GM19193 (cell line): ENCODE results near the gene PLSCR1.

Experiments used
- POLR2A ChIP-seq: IDR thresholded peaks from 4 replicates; pipeline ENCODE4 v1.6.1; 2011; ENCODE audit not compliant: insufficient read depth, insufficient read length; ENCODE audit errors: extremely low read depth

Gene PLSCR1

DNA sequence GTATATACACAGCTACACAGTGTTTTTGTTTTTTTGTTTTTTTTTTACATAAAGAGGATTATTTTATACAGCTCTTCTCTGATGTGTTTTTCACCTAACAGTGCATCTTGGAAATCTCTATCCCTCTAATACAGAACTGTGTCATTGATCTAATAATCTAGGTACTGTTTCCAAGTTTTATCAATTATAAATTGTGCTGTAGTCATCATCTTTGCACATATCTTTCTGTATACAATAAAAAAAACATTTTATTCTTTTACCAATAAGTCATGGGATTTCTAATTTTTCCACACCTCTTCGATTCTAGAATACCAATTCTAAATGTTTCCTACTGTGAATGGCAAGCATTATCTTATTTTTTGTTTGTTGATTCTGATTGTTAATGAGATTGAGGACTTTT lies 73.4 kb downstream of the PLSCR1 start:
- no peak for TF ChIP-seq POLR2A

DNA sequence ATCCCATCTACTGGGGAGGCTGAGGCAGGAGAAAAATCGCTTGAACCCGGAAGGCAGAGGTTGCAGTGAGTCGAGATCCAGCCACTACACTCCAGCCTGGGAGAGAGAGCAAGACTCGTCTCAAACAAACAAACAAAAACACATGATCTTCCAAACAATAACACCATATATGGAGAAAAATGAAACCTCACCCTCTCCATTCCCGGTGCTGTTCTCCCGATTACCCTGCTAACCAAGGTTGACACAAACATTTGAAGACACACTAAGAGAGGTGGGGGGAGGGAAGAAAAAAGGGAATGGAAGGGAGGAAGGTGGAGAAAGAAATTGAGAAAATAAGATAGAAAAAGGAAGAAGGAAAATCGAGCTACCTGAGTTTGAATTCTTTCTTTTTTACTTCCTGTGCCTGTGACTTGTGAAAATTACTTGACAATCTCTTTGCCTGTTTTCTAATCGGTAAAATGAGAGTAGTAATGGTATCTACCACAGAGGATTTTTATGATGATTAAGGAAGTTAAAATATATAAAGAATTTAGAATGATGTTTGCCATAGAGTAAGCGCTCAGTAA lies 73.9 kb downstream of the PLSCR1 start:
- no peak for TF ChIP-seq POLR2A

GRCh38 chr3:146469150-146470017 lies 75.0 kb downstream of the PLSCR1 start, which contains the start of gene PLSCR2:
Gene PLSCR2 (minus strand): TSS chr3:146469561. CDS start chr3:146459904, 9,657 bp downstream.
- TF ChIP-seq POLR2A, result peak; percentile 58

DNA sequence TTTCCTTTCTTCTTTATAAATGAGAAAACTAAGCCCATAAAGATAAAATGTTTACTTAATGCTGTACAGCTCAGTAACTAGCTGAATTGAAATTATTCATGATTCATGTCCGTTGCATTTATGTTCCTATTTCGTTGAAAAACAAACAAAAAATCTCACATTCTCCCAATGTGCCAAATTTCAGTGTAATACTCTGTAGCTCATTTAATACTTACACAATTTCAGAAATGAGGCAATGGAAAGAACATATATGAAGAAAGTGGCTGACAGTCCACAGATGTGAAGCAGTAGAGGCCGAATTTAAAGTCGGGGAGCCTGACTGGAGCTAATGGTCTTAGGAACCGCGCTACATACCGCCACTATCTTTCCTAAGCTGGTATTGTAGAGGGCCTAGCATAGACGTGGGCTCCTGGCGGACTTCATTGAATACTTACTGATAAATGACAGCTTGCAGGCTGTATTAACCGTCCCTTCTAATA lies 75.7 kb downstream of the PLSCR1 start:
- no peak for TF ChIP-seq POLR2A

- TF ChIP-seq POLR2A, result no peak
Measured at GRCh38 chr3:146468234-146468633, 76.2 kb downstream of the PLSCR1 start.

GRCh38 chr3:146466604-146467003 lies 77.8 kb downstream of the PLSCR1 start:
- TF ChIP-seq POLR2A, result no peak

- no peak for TF ChIP-seq POLR2A
Measured at GRCh38 chr3:146465693-146466465, 78.5 kb downstream of the PLSCR1 start.
